WTC11 (cell line): ENCODE data around the gene ZFPL1. TPM values are rescaled to one million over a fixed set of nuclear protein-coding genes. Genes with fewer than 3 reads are reported as not detected.

Source experiments
- ATAC-seq: fragments of 200-7000 bp; cut with Tn5 transposase; 2 replicates; pipeline ENCODE4 v1.10.0; 2021; ENCODE audit warnings: mild to moderate bottlenecking, moderate library complexity
- CTCF ChIA-PET: fragments of 300-600 bp; sonication (Branson Sonifier 250); formaldehyde crosslinking; loops from one replicate; lab custom pipeline; 2021; ENCODE audit warnings: antibody characterized with exemption; lab: Charles Lee
- POLR2A ChIA-PET: fragments of 350-600 bp; sonication (Branson Sonifier 250); formaldehyde crosslinking; loops from one replicate; lab custom pipeline; 2021; ENCODE audit warnings: antibody characterized with exemption; lab: Charles Lee
- DNase-seq: peaks from one replicate; pipeline ENCODE4 v3.0.0; 2021; ENCODE audit warnings: low spot score
- H3K27ac Mint-ChIP-seq: 2 replicates; pipeline ENCODE4 v1.8.0; 2021; ENCODE audit warnings: mixed read lengths
- H3K27me3 Mint-ChIP-seq: 2 replicates; pipeline ENCODE4 v1.8.0; 2021; ENCODE audit warnings: low read depth, mild to moderate bottlenecking, moderate library complexity, mixed read lengths
- H3K36me3 Mint-ChIP-seq: 2 replicates; pipeline ENCODE4 v1.8.0; 2021; ENCODE audit warnings: mixed read lengths
- H3K4me1 Mint-ChIP-seq: 2 replicates; pipeline ENCODE4 v1.8.0; 2022; ENCODE audit warnings: mixed read lengths
- H3K4me3 Mint-ChIP-seq: 2 replicates; pipeline ENCODE4 v1.8.0; 2021; ENCODE audit warnings: mild to moderate bottlenecking, moderate library complexity, mixed read lengths
- H3K9me3 Mint-ChIP-seq: 2 replicates; pipeline ENCODE4 v1.8.0; 2021; ENCODE audit warnings: mixed read lengths
- ATF6 ChIP-seq: sonication (generic); formaldehyde crosslinking; IDR thresholded peaks from 2 replicates; pipeline ENCODE4 v1.8.1; 2023; ENCODE audit warnings: mild to moderate bottlenecking, missing genetic modification reagents
- CREM ChIP-seq: sonication (generic); formaldehyde crosslinking; IDR thresholded peaks from 2 replicates; pipeline ENCODE4 v1.8.1; 2022; ENCODE audit warnings: mild to moderate bottlenecking, missing genetic modification reagents, moderate library complexity
- E2F4 ChIP-seq: sonication (generic); formaldehyde crosslinking; IDR thresholded peaks from 2 replicates; pipeline ENCODE4 v1.8.1; 2022; ENCODE audit warnings: low read depth, mild to moderate bottlenecking, moderate library complexity, missing genetic modification reagents, borderline replicate concordance
- HMGXB4 ChIP-seq: sonication (generic); formaldehyde crosslinking; IDR thresholded peaks from 2 replicates; pipeline ENCODE4 v1.8.1; 2023; ENCODE audit warnings: mild to moderate bottlenecking, moderate library complexity, missing genetic modification reagents
- IRF1 ChIP-seq: sonication (generic); formaldehyde crosslinking; IDR thresholded peaks from 2 replicates; pipeline ENCODE4 v1.8.0; 2023; ENCODE audit warnings: missing genetic modification reagents
- IRF2 ChIP-seq: sonication (generic); formaldehyde crosslinking; IDR thresholded peaks from 2 replicates; pipeline ENCODE4 v1.8.0; 2022; ENCODE audit warnings: low read depth, missing genetic modification reagents, borderline replicate concordance
- JAZF1 ChIP-seq: fragments of 250-450 bp; sonication (Bioruptor Pico); IDR thresholded peaks from 2 replicates; pipeline ENCODE4 v1.9.0; 2021; ENCODE audit warnings: moderate library complexity, mild to moderate bottlenecking, inconsistent platforms
- JUN ChIP-seq: sonication (generic); formaldehyde crosslinking; IDR thresholded peaks from 2 replicates; pipeline ENCODE4 v1.8.0; 2023; ENCODE audit warnings: mild to moderate bottlenecking, missing genetic modification reagents
- MYBL2 ChIP-seq: sonication (generic); formaldehyde crosslinking; IDR thresholded peaks from 2 replicates; pipeline ENCODE4 v1.8.1; 2023; ENCODE audit warnings: mild to moderate bottlenecking, moderate library complexity, missing genetic modification reagents
- NR2C2 ChIP-seq: sonication (generic); formaldehyde crosslinking; IDR thresholded peaks from 2 replicates; pipeline ENCODE4 v1.8.0; 2022; ENCODE audit warnings: mild to moderate bottlenecking, missing genetic modification reagents
- PRDM15 ChIP-seq: sonication (generic); formaldehyde crosslinking; IDR thresholded peaks from 2 replicates; pipeline ENCODE4 v1.8.0; 2022; ENCODE audit warnings: missing genetic modification reagents
- TCF7 ChIP-seq: sonication (generic); formaldehyde crosslinking; IDR thresholded peaks from 2 replicates; pipeline ENCODE4 v1.8.0; 2022; ENCODE audit warnings: mild to moderate bottlenecking, low read depth, missing genetic modification reagents, moderate library complexity
- USF1 ChIP-seq: sonication (generic); formaldehyde crosslinking; IDR thresholded peaks from 2 replicates; pipeline ENCODE4 v1.8.0; 2022; ENCODE audit warnings: mild to moderate bottlenecking, missing genetic modification reagents
- ZNF121 ChIP-seq: sonication (generic); formaldehyde crosslinking; IDR thresholded peaks from 2 replicates; pipeline ENCODE4 v1.8.0; 2023; ENCODE audit warnings: missing genetic modification reagents
- ZNF138 ChIP-seq: sonication (generic); formaldehyde crosslinking; conservative IDR thresholded peaks from 2 replicates; pipeline ENCODE4 v1.8.1; 2022; ENCODE audit warnings: mild to moderate bottlenecking, moderate library complexity, missing genetic modification reagents
- ZNF263 ChIP-seq: sonication (generic); formaldehyde crosslinking; IDR thresholded peaks from 2 replicates; pipeline ENCODE4 v1.8.1; 2022; ENCODE audit warnings: low read depth, mild to moderate bottlenecking, moderate library complexity, missing genetic modification reagents
- ZNF396 ChIP-seq: fragments of 250-450 bp; sonication (Bioruptor Pico); IDR thresholded peaks from 2 replicates; pipeline ENCODE4 v1.8.0; 2021; ENCODE audit warnings: mild to moderate bottlenecking, moderate library complexity, borderline replicate concordance
- ZNF423 ChIP-seq: fragments of 250-450 bp; sonication (Bioruptor Pico); IDR thresholded peaks from 2 replicates; pipeline ENCODE4 v2.1.2; 2022; ENCODE audit warnings: mild to moderate bottlenecking, moderate library complexity
- ZSCAN18 ChIP-seq: fragments of 250-450 bp; sonication (Bioruptor Pico); IDR thresholded peaks from 2 replicates; pipeline ENCODE4 v2.1.2; 2022; ENCODE audit warnings: mild to moderate bottlenecking, moderate library complexity
- total RNA-seq: library from RNA; stranded (reverse); gene quantifications from 3 replicates; pipeline ENCODE4 v1.2.3, GENCODE V29; 2021

Gene ZFPL1
- total RNA-seq, 1 experiment from 2014 or later = 33.8 TPM

- Mint-ChIP-seq H3K27me3 (no peaks in the 10 kb centered on the region; the same call in 1 of the 2 replicates), H3K4me3 (no peak overlapping the region), H3K9me3 (no peaks in the 10 kb centered on the region), H3K36me3 (no peaks in the 10 kb centered on the region), H3K27ac (no peak overlapping the region), H3K4me1 (peaks cover 12% of the 10 kb centered on the region)
- ATAC-seq (no peak), DNase-seq (no peak)
- POLR2A ChIA-PET = no interaction called here
- TF ChIP-seq ZSCAN18 (CRISPR knock-in tag) = no peak
- TF ChIP-seq E2F4 (CRISPR knock-in tag) = no peak
- TF ChIP-seq USF1 (CRISPR knock-in tag) = no peak
- CTCF ChIA-PET = interaction anchor here (0.7 kb wide), 2 partner anchors 20 to 104 kb away, joined by 3 read pairs; no protein-coding TSS in a partner anchor
Measured at GRCh38 chr11:65051398-65051858, 32.6 kb upstream of the ZFPL1 start.

GRCh38 chr11:65053827-65054508 lies 30.1 kb upstream of the ZFPL1 start:
- TF ChIP-seq ZNF263 (CRISPR knock-in tag) (no peak), ZNF121 (CRISPR knock-in tag) (no peak), IRF1 (no peak), ATF6 (CRISPR knock-in tag) (no peak), JUN (CRISPR knock-in tag) (no peak), MYBL2 (CRISPR knock-in tag) (no peak), ZNF396 (no peak), ZNF138 (no peak), IRF2 (no peak), TCF7 (no peak), HMGXB4 (CRISPR knock-in tag) (no peak), NR2C2 (no peak), JAZF1 (CRISPR knock-in tag) (no peak), PRDM15 (CRISPR knock-in tag) (no peak), CREM (CRISPR knock-in tag) (no peak), ZNF423 (CRISPR knock-in tag) (no peak)
- TF ChIP-seq, all 79 proteins: peak for 0
- DNase-seq (no peak), ATAC-seq (no peak)
- H3K4me3 Mint-ChIP-seq = no peak overlapping the region
- ChIA-PET CTCF (no interaction called here), POLR2A (no interaction called here)
- H3K4me1 Mint-ChIP-seq = no peaks in the 10 kb centered on the region
- H3K27me3 Mint-ChIP-seq = no peaks in the 10 kb centered on the region; the same call in 1 of the 2 replicates
- no peaks in the 10 kb centered on the region for H3K36me3 Mint-ChIP-seq
- peak overlapping the region; percentile 24 for H3K27ac Mint-ChIP-seq
- H3K9me3 Mint-ChIP-seq = no peaks in the 10 kb centered on the region
